HepG2 (cell line): ENCODE data around the gene ACTN2. TPM values are rescaled to one million over a fixed set of nuclear protein-coding genes. Genes with fewer than 3 reads are reported as not detected.

Source experiments
- ATAC-seq: fragments of 200-7000 bp; cut with Tn5 transposase; 3 replicates; pipeline ENCODE4 v1.9.1; 2020; ENCODE audit warnings: mild to moderate bottlenecking, moderate library complexity
- BruUV-seq: library from RNA; stranded (reverse); fragments of 400-500 nt; replicated peaks from 2 replicates; lab custom pipeline; 2021; lab: Mats Ljungman, UMichigan
- CTCF ChIA-PET: fragments of 300-600 bp; formaldehyde crosslinking; extraction: SDS; loops from one replicate; lab custom pipeline; 2021; ENCODE audit warnings: low total read pairs, inconsistent platforms, low intra/inter-chr PET ratio; lab: Yijun Ruan, JAX
- POLR2A ChIA-PET: fragments of 350-600 bp; sonication (Branson Sonifier 250); formaldehyde crosslinking; loops from one replicate; lab custom pipeline; 2020; ENCODE audit warnings: antibody characterized with exemption, inconsistent platforms; lab: Yijun Ruan, JAX
- DNase-seq: peaks from one replicate; pipeline ENCODE4 v3.0.0-alpha.2; 2015; ENCODE audit warnings: low spot score
- FAIRE-seq: peaks from 3 replicates; lab custom pipeline; 2011; peaks lifted over from hg19 to GRCh38; lab: Jason Lieb, UNC
- H2AFZ ChIP-seq: one replicate; pipeline ENCODE4 v1.6.1; 2011; ENCODE audit warnings: low read length, inconsistent platforms
- H3K27ac ChIP-seq: fragments of 300-600 bp; 3 replicates; pipeline ENCODE4 v1.8.0; 2011; ENCODE audit warnings: mixed run types, mild to moderate bottlenecking, mixed read lengths, low read length, inconsistent platforms; ENCODE audit not compliant: insufficient read depth; ENCODE audit errors: extremely low read length
- H3K27me3 ChIP-seq, 2 experiments: fragments of 200-600 bp in 1 of 2; 2 replicates in 1 of 2; 3 replicates in 1 of 2; pipeline versions ENCODE4 v1.6.0 to v1.8.0; 2011; ENCODE audit warnings: low read length in 2 of 2, mild to moderate bottlenecking in 2 of 2, moderate library complexity in 2 of 2, inconsistent platforms in 1 of 2; ENCODE audit not compliant: insufficient read depth in 2 of 2, control insufficient read depth in 1 of 2
- H3K36me3 ChIP-seq, 2 experiments: fragments of 200-600 bp in 1 of 2; replicated peaks in 1 of 2; 2 replicates in 1 of 2; 3 replicates in 1 of 2; pipeline versions ENCODE4 v1.5.1 to v1.8.0; 2011; ENCODE audit warnings: low read length in 2 of 2, inconsistent platforms in 1 of 2; ENCODE audit not compliant: insufficient read depth in 2 of 2, control insufficient read depth in 1 of 2
- H3K4me1 ChIP-seq: 2 replicates; pipeline ENCODE4 v1.5.1; 2012; ENCODE audit warnings: low read length, inconsistent platforms; ENCODE audit not compliant: insufficient read depth
- H3K4me2 ChIP-seq: 2 replicates; pipeline ENCODE4 v1.6.0; 2011; ENCODE audit warnings: low read depth, low read length, inconsistent platforms
- H3K4me3 ChIP-seq, 3 experiments: fragments of 200-600 bp in 1 of 3; sonication (generic), shearing (Covaris generic) in 1 of 3; replicated peaks in 1 of 3; 2 replicates each; pipeline ENCODE4 v1.5.1; 2011 to 2016; ENCODE audit warnings: low read length in 3 of 3, inconsistent platforms in 2 of 3, low read depth in 2 of 3, mild to moderate bottlenecking in 2 of 3, control low read depth in 1 of 3, mixed read lengths in 1 of 3; ENCODE audit not compliant: insufficient read depth in 1 of 3
- H3K79me2 ChIP-seq: one replicate; pipeline ENCODE4 v1.6.1; 2011; ENCODE audit warnings: low read length, inconsistent platforms; ENCODE audit not compliant: insufficient read depth
- H3K9ac ChIP-seq: 2 replicates; pipeline ENCODE4 v1.6.0; 2011; ENCODE audit warnings: mild to moderate bottlenecking, low read depth, low read length, inconsistent platforms; ENCODE audit not compliant: insufficient read depth
- H3K9me3 ChIP-seq: 2 replicates; pipeline ENCODE4 v1.5.1; 2012; ENCODE audit warnings: mild to moderate bottlenecking, low read length
- H4K20me1 ChIP-seq: 2 replicates; pipeline ENCODE4 v1.6.0; 2011; ENCODE audit warnings: inconsistent platforms, mild to moderate bottlenecking, low read length, moderate library complexity; ENCODE audit not compliant: insufficient read depth
- FIP1L1 ChIP-seq: fragments of 200-400 bp; formaldehyde crosslinking; IDR thresholded peaks from 2 replicates; pipeline ENCODE4 v1.6.1; 2018; ENCODE audit warnings: low read depth, mild to moderate bottlenecking, low read length, moderate library complexity, borderline replicate concordance; ENCODE audit not compliant: insufficient read depth
- HMGA1 ChIP-seq: sonication (generic); formaldehyde crosslinking; conservative IDR thresholded peaks from 2 replicates; pipeline ENCODE4 v1.4.0; 2020; ENCODE audit warnings: missing genetic modification reagents
- KLF12 ChIP-seq: sonication (generic); formaldehyde crosslinking; IDR thresholded peaks from 2 replicates; pipeline ENCODE4 v1.4.0; 2020; ENCODE audit warnings: missing genetic modification reagents, borderline replicate concordance
- NKX3-1 ChIP-seq: sonication (generic); formaldehyde crosslinking; IDR thresholded peaks from 2 replicates; pipeline ENCODE4 v1.5.0; 2020; ENCODE audit warnings: missing genetic modification reagents
- PTBP1 ChIP-seq: fragments of 200-400 bp; formaldehyde crosslinking; IDR thresholded peaks from 2 replicates; pipeline ENCODE4 v1.6.1; 2018; ENCODE audit warnings: low read length, low read depth; ENCODE audit not compliant: poor library complexity, severe bottlenecking
- SAP130 ChIP-seq: IDR thresholded peaks from 2 replicates; pipeline ENCODE4 v1.6.1; 2016; ENCODE audit warnings: low read depth
- SP140L ChIP-seq: sonication (generic); formaldehyde crosslinking; IDR thresholded peaks from 2 replicates; pipeline ENCODE4 v1.4.0; 2020; ENCODE audit warnings: missing genetic modification reagents, borderline replicate concordance
- ZFP1 ChIP-seq: IDR thresholded peaks from 2 replicates; pipeline ENCODE4 v1.6.1; 2016
- ZNF430 ChIP-seq: sonication (generic); formaldehyde crosslinking; IDR thresholded peaks from 2 replicates; pipeline ENCODE4 v1.9.0; 2021; ENCODE audit warnings: mild to moderate bottlenecking, missing genetic modification reagents
- ZNF549 ChIP-seq: sonication (generic); formaldehyde crosslinking; IDR thresholded peaks from 2 replicates; pipeline ENCODE4 v1.5.0; 2020; ENCODE audit warnings: missing genetic modification reagents
- ZNF850 ChIP-seq: sonication (generic); formaldehyde crosslinking; conservative IDR thresholded peaks from 2 replicates; pipeline ENCODE4 v1.9.0; 2021; ENCODE audit warnings: mild to moderate bottlenecking, missing genetic modification reagents
- WGBS: methylation state at CpG from one replicate; pipeline ENCODE4 v1.1.6; 2017; ENCODE audit warnings: low lambda C conversion rate; 5-methylcytosine and 5-hydroxymethylcytosine counted together
- in situ Hi-C: cut with HindIII; loops from 2 replicates; pipeline ENCODE4 v1.10.0; 2017; ENCODE audit warnings: low pct_unique_long_range_greater_than_20kb; ENCODE audit not compliant: extremely low pct_ligation_motif_present
- intact Hi-C: fragments of 100-400 bp; cut with micrococcal nuclease; formaldehyde crosslinking; loops from one replicate; pipeline ENCODE4 v1.10.0; 2022; ENCODE audit not compliant: unreplicated experiment
- polyA plus RNA-seq, 8 experiments: library from polyadenylated mRNA; depleted of rRNA in 3 of 8; stranded (reverse) in 7 of 8; unstranded in 1 of 8; fragments of >200 nt; fragmentation: Illumina TruSeq in 4 of 8; extraction: Trizol in 4 of 8; gene quantifications; 2 replicates each; pipeline versions ENCODE4 v1.2.1 to v1.2.3, GENCODE V29; 2011 to 2016; ENCODE audit warnings: low read depth in 4 of 8, missing spikeins in 1 of 8, mixed read lengths in 1 of 8; ENCODE audit not compliant: insufficient read depth in 1 of 8
- total RNA-seq, 5 experiments: library from RNA; depleted of rRNA; stranded (reverse); fragments of >200 nt; fragmentation: Illumina TruSeq; extraction: Trizol; gene quantifications; 2 replicates each; pipeline ENCODE4 v1.2.3, GENCODE V29; 2016; ENCODE audit warnings: low read depth in 1 of 5
- TF ChIP-seq, protein P1 (sequence below): sonication (generic); formaldehyde crosslinking; IDR thresholded peaks from 2 replicates; pipeline ENCODE4 v1.4.0; 2020; ENCODE audit warnings: missing genetic modification reagents
- TF ChIP-seq, protein P2 (sequence below): sonication (generic); formaldehyde crosslinking; IDR thresholded peaks from 2 replicates; pipeline ENCODE4 v1.8.0; 2022; ENCODE audit warnings: missing genetic modification reagents, mild to moderate bottlenecking, borderline replicate concordance
- TF ChIP-seq, protein P3 (sequence below): sonication (generic); formaldehyde crosslinking; IDR thresholded peaks from 2 replicates; pipeline ENCODE4 v1.8.0; 2023; ENCODE audit warnings: mild to moderate bottlenecking, missing genetic modification reagents
- TF ChIP-seq, protein P4 (sequence below): sonication (generic); formaldehyde crosslinking; conservative IDR thresholded peaks from 2 replicates; pipeline ENCODE4 v1.5.0; 2020; ENCODE audit warnings: missing genetic modification reagents

ACTN2 gene
- total and polyA plus RNA-seq, 2 of the 13 experiments (the other 11 are each of a cell fraction or from before 2014, with no cell fraction given), result 0.04 to 0.13 TPM

DNA sequence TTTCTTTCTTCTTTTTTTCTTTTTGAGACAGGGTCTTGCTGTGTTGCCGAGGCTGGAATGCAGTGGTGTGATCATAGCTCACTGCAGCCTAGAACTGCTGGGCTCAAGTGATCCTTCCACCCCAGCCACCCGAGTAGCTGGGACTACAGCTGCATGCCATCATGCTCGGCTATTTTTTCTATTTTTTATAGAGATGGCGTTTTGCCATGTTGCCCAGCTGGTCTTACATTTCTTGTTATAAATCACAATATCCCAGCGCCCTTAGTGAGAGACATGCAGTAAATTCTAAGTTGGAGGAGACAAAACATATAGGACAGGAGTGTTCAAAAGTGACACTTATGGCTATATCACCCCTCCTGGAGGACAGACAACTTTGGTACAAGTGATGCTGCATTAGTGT is 31.3 kb upstream of the ACTN2 start:
- no peak for ATAC-seq
- Histone ChIP-seq H3K4me3 (no peak overlapping the region), H3K9ac (no peak overlapping the region), H3K27ac (no peak overlapping the region), H3K36me3 (no peaks in the 10 kb centered on the region), H3K79me2 (no peaks in the 10 kb centered on the region), H3K4me2 (no peak overlapping the region), H3K27me3 (peaks cover 1 to 12% of the 10 kb centered on the region in 2 experiments; a peak in 3 of 5 replicates), H3K4me1 (no peaks in the 10 kb centered on the region), H2AFZ (no peak overlapping the region), H4K20me1 (no peaks in the 10 kb centered on the region), H3K9me3 (no peaks in the 10 kb centered on the region)
- WGBS, result 8% methylated on average over 5 of the region's 5 CpGs
- DNase-seq, result no peak
- FAIRE-seq, result no peak
- intact Hi-C loops, result no loop called here
- ChIA-PET POLR2A (no interaction called here), CTCF (no interaction called here)
- BruUV-seq, result no TSS peak
- in situ Hi-C loops, result no loop called here
- TF ChIP-seq, protein P1, sequence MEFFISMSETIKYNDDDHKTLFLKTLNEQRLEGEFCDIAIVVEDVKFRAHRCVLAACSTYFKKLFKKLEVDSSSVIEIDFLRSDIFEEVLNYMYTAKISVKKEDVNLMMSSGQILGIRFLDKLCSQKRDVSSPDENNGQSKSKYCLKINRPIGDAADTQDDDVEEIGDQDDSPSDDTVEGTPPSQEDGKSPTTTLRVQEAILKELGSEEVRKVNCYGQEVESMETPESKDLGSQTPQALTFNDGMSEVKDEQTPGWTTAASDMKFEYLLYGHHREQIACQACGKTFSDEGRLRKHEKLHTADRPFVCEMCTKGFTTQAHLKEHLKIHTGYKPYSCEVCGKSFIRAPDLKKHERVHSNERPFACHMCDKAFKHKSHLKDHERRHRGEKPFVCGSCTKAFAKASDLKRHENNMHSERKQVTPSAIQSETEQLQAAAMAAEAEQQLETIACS (CRISPR knock-in tag), result no peak
- TF ChIP-seq, protein P2, sequence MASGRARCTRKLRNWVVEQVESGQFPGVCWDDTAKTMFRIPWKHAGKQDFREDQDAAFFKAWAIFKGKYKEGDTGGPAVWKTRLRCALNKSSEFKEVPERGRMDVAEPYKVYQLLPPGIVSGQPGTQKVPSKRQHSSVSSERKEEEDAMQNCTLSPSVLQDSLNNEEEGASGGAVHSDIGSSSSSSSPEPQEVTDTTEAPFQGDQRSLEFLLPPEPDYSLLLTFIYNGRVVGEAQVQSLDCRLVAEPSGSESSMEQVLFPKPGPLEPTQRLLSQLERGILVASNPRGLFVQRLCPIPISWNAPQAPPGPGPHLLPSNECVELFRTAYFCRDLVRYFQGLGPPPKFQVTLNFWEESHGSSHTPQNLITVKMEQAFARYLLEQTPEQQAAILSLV, result no peak
- no peak for TF ChIP-seq NKX3-1 (CRISPR knock-in tag)
- no peak for TF ChIP-seq HMGA1
- no peak for TF ChIP-seq ZNF850
- no peak for TF ChIP-seq FIP1L1
- no peak for TF ChIP-seq SAP130 (CRISPR knock-in tag)
- TF ChIP-seq KLF12 (CRISPR knock-in tag), result no peak
- TF ChIP-seq, protein P3, sequence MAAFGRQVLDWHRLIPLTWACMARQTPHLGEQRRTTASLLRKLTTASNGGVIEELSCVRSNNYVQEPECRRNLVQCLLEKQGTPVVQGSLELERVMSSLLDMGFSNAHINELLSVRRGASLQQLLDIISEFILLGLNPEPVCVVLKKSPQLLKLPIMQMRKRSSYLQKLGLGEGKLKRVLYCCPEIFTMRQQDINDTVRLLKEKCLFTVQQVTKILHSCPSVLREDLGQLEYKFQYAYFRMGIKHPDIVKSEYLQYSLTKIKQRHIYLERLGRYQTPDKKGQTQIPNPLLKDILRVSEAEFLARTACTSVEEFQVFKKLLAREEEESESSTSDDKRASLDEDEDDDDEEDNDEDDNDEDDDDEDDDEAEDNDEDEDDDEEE (CRISPR knock-in tag), result no peak
- no peak for TF ChIP-seq PTBP1
- no peak for TF ChIP-seq ZNF430 (CRISPR knock-in tag)
- TF ChIP-seq ZNF549 (CRISPR knock-in tag), result no peak
- TF ChIP-seq SP140L (CRISPR knock-in tag), result no peak
- TF ChIP-seq, protein P4, sequence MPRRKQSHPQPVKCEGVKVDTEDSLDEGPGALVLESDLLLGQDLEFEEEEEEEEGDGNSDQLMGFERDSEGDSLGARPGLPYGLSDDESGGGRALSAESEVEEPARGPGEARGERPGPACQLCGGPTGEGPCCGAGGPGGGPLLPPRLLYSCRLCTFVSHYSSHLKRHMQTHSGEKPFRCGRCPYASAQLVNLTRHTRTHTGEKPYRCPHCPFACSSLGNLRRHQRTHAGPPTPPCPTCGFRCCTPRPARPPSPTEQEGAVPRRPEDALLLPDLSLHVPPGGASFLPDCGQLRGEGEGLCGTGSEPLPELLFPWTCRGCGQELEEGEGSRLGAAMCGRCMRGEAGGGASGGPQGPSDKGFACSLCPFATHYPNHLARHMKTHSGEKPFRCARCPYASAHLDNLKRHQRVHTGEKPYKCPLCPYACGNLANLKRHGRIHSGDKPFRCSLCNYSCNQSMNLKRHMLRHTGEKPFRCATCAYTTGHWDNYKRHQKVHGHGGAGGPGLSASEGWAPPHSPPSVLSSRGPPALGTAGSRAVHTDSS (CRISPR knock-in tag), result no peak
- TF ChIP-seq ZFP1, result no peak
